Endothelial cell of umbilical vein (primary cell): Measurements from ENCODE around the gene DNAH3.

ENCODE experiments used
- EZH2 ChIP-seq: IDR thresholded peaks from 2 replicates; pipeline ENCODE4 v1.6.1; 2012; ENCODE audit warnings: borderline replicate concordance, low read depth, mild to moderate bottlenecking, moderate library complexity, low read length, inconsistent platforms; ENCODE audit not compliant: severe bottlenecking
- JUN ChIP-seq: IDR thresholded peaks from 2 replicates; pipeline ENCODE4 v1.6.1; 2011; ENCODE audit warnings: borderline replicate concordance, low read depth; ENCODE audit not compliant: insufficient read length, insufficient read depth
- MYC ChIP-seq: IDR thresholded peaks from one replicate; pipeline ENCODE4 v1.6.1; 2011; ENCODE audit warnings: mild to moderate bottlenecking, low read depth, low read length
- POLR2A ChIP-seq: IDR thresholded peaks from 2 replicates; pipeline ENCODE4 v1.6.1; 2012; ENCODE audit warnings: low read depth, mild to moderate bottlenecking, control low read depth, low read length
- POLR2AphosphoS5 ChIP-seq: IDR thresholded peaks from 2 replicates; pipeline ENCODE4 v1.6.1; 2012; ENCODE audit warnings: low read depth, mild to moderate bottlenecking, control low read depth, low read length, moderate library complexity; ENCODE audit not compliant: insufficient read depth
- TF ChIP-seq, protein P1 (sequence below), 2 donors: IDR thresholded peaks; 1 replicate in 1 of 2; 2 replicates in 1 of 2; pipeline ENCODE4 v1.5.1; 2011; ENCODE audit warnings: low read length in 2 of 2, mild to moderate bottlenecking in 2 of 2, moderate library complexity in 2 of 2, control low read depth in 1 of 2, inconsistent platforms in 1 of 2, low read depth in 1 of 2; ENCODE audit not compliant: insufficient read depth in 1 of 2; ENCODE audit errors: extremely low read depth in 1 of 2
- TF ChIP-seq, protein P2 (sequence below): IDR thresholded peaks from 2 replicates; pipeline ENCODE4 v1.6.1; 2011; ENCODE audit not compliant: insufficient read depth, insufficient read length

DNA sequence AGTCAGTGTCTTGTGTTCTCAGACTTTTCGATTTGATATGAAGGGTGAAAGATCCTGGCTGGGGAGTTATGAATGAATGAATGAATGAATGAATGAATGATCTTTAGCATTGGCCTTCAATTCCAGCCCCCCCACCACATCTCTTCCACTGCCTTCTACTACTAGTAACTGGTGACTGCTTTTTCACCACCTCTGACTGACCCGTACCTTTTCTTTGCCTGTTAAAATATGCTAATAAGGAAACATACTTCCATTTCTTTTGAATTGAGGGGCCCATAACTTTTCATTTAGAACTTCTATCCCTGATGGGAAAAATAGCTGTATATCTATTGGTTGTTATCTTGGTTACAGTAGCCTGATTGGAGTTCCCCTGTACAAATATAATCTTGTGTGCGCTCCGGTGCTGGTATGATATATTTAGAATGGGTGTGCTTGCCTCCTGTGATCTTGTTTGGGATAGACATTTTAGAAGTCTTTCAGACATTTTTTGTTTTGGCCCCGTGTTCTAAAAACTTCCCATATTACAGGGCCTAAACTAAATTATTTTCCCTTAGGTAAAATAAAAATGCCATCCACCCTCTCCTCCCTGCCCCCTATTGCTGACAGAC, 246.6 kb downstream of the DNAH3 start:
- TF ChIP-seq, protein P1, sequence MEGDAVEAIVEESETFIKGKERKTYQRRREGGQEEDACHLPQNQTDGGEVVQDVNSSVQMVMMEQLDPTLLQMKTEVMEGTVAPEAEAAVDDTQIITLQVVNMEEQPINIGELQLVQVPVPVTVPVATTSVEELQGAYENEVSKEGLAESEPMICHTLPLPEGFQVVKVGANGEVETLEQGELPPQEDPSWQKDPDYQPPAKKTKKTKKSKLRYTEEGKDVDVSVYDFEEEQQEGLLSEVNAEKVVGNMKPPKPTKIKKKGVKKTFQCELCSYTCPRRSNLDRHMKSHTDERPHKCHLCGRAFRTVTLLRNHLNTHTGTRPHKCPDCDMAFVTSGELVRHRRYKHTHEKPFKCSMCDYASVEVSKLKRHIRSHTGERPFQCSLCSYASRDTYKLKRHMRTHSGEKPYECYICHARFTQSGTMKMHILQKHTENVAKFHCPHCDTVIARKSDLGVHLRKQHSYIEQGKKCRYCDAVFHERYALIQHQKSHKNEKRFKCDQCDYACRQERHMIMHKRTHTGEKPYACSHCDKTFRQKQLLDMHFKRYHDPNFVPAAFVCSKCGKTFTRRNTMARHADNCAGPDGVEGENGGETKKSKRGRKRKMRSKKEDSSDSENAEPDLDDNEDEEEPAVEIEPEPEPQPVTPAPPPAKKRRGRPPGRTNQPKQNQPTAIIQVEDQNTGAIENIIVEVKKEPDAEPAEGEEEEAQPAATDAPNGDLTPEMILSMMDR (IDR thresholded peaks at IDR 0.05; ENCODE audit: extremely low read depth in 1 of 2, insufficient read depth in 1 of 2, low read depth in 1 of 2, low read length in 2 of 2): no peak
- TF ChIP-seq POLR2A (no peak), EZH2 (no peak), POLR2AphosphoS5 (no peak), JUN (no peak), MYC (no peak)
- TF ChIP-seq, protein P2, sequence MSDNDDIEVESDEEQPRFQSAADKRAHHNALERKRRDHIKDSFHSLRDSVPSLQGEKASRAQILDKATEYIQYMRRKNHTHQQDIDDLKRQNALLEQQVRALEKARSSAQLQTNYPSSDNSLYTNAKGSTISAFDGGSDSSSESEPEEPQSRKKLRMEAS: no peak
